Activated CD4-positive, alpha-beta T cell treated with anti-CD3 and anti-CD28 coated beads, Interleukin-2, amount 50 U/mL, for 24 hours (primary cell): ENCODE measurements around the gene CISD2.
"Not testable (repeated sequence)": the region's sequence is repeated elsewhere in the genome, so short reads cannot be mapped to it uniquely, and the experiment has no call there.

Experiments
- DNase-seq, 2 donors: peaks; one replicate each; pipeline ENCODE4 v3.0.0-alpha.2; 2020; ENCODE audit warnings: low read depth in 1 of 2, low spot score in 1 of 2

Gene CISD2

DNA sequence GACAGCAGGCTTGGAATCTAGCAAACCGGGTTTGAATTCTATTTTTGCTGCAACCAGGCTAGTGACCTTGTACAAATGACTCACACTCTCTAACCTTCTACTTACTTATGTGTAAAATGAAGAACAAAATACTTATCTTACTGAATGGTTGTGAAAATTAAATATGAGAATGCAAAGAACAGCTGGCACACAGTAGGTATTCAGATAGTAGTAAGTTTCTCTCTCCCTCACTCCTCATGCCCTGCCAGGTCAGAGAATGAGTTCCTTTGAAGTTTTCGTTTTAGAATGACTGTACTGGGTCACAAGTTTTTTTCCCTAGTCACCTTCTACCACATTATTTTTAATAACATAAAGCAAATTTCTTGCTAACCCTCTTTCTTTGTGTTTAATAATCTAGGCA is 33.0 kb downstream of the CISD2 start:
- DNase-seq = no peak

DNA sequence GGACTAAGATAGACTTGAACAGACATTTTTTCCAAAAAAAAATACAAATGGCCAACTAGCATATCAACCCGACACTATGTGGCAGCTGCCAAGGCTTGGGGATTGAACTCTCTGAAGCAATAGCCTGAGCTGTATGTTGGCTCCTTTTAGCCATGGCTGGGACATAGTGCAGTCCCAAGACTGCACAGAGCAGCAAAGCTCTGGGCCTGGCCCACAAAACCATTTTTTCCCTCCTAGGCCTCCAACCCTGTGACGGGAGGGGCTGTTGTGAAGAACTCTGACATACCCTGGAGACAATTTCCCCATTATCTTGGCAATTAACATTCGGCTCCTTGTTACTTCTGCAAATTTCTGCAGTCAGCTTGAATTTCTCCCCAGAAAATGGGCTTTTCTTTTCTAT is 50.1 kb downstream of the CISD2 start:
- DNase-seq = no peak

DNA sequence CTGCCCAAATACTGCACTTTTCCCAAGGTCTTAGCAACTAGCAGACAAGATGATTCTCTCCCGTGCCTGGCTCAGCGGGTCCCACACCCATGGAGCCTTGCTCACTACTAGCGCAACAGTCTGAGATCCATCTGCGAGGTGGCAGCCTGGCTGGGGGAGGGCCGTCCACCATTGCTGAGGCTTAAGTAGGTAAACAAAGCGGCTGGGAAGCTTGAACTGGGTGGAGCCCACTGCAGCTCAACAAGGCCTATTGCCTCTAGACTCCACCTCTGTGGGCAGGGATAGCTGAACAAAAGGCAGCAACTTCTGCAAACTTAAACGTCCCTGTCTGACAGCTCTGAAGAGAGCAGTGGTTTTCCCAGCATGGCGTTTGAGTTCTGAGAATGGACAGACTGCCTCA is 50.9 kb downstream of the CISD2 start:
- not testable (repeated sequence) for DNase-seq

GRCh38 chr4:102935716-102936115 is 66.9 kb downstream of the CISD2 start:
- no peak for DNase-seq

DNA sequence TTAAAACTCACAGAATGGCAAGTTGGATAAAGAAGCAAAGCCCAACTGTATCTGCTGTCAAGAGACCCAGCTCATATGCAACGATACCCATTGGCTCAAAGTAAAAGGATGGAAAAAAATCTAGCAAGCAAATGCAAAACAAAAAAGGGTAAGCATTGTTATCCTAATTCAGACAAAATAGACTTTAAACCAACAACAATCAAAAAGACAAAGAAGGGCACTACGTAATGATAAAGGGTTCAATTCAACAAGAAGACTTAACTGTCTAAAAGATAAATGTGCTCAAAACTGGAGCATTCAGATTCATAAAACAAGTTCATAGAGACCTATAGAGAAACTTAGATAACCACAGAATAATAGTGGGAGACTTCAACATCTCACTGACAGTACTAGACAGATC is 69.3 kb downstream of the CISD2 start:
- not testable (repeated sequence) for DNase-seq
